ENCODE measurements around the gene NTN1. TPM values are rescaled to one million over a fixed set of nuclear protein-coding genes. Genes with fewer than 3 reads are reported as not detected.
"Not testable (repeated sequence)": the region's sequence is repeated elsewhere in the genome, so short reads cannot be mapped to it uniquely, and the experiment has no call there.

Gene NTN1
- total RNA-seq, 2 experiments from 2014 or later = 1.2 to 1.3 TPM

DNA sequence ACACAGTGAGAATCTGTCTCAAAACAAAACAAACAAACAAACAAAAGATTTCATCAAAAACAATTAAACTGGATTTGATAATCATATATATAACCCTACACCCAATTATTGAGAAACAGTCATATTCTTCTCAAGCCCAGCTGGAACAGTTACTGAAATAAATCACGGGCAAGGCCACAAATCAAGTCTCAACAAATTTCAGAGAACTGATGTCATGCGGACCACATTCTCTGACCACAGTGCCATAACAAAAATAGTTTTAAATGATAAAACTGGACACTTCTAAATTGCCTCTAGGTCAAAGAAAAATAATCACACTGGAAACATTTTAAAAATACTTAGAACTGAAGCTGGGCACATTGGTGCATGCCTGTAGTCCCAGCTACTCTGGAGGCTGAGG, 39.9 kb upstream of the NTN1 start:
- POLR2A ChIA-PET = no interaction called here
- peaks cover 22% of the 10 kb centered on the region for H3K4me1 Mint-ChIP-seq (ENCODE audit: low read depth)
- no peaks in the 10 kb centered on the region for H3K27me3 Mint-ChIP-seq
- intact Hi-C loops (cut with micrococcal nuclease) = no loop called here
- peaks cover 6% of the 10 kb centered on the region for H3K36me3 Mint-ChIP-seq (ENCODE audit: low read depth)
- DNase-seq (no peak), ATAC-seq (no peak)
- no peak overlapping the region for H3K27ac Mint-ChIP-seq
- no peak overlapping the region for H3K4me3 Mint-ChIP-seq
- CTCF ChIA-PET = interaction anchor here (0.9 to 1.4 kb wide), 4 partner anchors 10 to 17 kb away, joined by 3 to 5 read pairs (median 4); no protein-coding TSS in a partner anchor
- TF ChIP-seq, protein P1, sequence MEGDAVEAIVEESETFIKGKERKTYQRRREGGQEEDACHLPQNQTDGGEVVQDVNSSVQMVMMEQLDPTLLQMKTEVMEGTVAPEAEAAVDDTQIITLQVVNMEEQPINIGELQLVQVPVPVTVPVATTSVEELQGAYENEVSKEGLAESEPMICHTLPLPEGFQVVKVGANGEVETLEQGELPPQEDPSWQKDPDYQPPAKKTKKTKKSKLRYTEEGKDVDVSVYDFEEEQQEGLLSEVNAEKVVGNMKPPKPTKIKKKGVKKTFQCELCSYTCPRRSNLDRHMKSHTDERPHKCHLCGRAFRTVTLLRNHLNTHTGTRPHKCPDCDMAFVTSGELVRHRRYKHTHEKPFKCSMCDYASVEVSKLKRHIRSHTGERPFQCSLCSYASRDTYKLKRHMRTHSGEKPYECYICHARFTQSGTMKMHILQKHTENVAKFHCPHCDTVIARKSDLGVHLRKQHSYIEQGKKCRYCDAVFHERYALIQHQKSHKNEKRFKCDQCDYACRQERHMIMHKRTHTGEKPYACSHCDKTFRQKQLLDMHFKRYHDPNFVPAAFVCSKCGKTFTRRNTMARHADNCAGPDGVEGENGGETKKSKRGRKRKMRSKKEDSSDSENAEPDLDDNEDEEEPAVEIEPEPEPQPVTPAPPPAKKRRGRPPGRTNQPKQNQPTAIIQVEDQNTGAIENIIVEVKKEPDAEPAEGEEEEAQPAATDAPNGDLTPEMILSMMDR (IDR thresholded peaks at IDR 0.05) = no peak
- H3K9me3 Mint-ChIP-seq = peaks cover 6% of the 10 kb centered on the region

- not testable (repeated sequence) for H3K4me3 Mint-ChIP-seq
Measured at GRCh38 chr17:8984225-8984624, 37.1 kb upstream of the NTN1 start.

DNA sequence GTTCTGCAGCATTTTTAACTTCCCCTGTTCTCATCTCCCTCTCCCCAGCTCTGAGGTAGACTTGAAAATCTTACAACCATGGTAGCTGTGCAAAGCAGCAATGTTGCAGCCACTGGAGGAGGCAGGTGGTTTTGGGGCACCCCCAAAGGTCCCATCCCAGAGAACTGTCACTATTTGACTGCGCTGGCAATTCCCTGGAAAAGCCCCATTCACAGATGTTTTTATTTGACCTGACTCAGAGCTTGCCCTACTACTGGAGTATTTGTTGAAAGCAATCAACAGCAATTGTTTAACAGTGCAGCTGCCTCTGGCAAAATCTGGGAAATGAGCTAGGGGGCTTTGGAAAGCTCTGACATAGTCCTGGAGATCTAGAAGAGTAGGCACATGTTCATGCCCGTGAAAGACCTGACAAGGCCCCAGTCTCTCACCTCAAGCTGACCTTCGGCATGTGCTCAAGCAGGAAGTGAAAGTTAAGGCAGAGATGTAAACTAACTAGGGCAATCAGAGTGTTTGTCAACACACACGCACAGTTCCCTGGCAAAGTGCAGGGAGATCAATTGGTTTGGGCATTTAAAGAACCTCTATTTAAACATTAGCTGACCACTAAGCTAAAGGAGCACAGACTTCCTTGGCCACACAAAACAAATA, 36.1 kb upstream of the NTN1 start:
- Mint-ChIP-seq H3K36me3 (ENCODE audit: low read depth) (peaks cover 6% of the 10 kb centered on the region), H3K4me1 (ENCODE audit: low read depth) (peaks cover 16% of the 10 kb centered on the region), H3K27ac (peak overlapping the region; percentile 71), H3K9me3 (peaks cover 8% of the 10 kb centered on the region), H3K4me3 (no peak overlapping the region), H3K27me3 (no peaks in the 10 kb centered on the region)
- ChIA-PET CTCF (interaction anchor here (1.1 to 3.7 kb wide), 10 partner anchors 10 to 185 kb away, joined by 3 to 25 read pairs (median 4); no protein-coding TSS in a partner anchor), POLR2A (interaction anchor here (1.0 to 1.2 kb wide), 3 partner anchors 9 to 87 kb away, joined by 3 to 5 read pairs (median 3); no protein-coding TSS in a partner anchor)
- intact Hi-C loops (cut with micrococcal nuclease) = no loop called here
- TF ChIP-seq, protein P1 (IDR thresholded peaks at IDR 0.05) = no peak
- ATAC-seq (peak; percentile 56), DNase-seq (peak; percentile 45)

More at GRCh38 chr17:8984225-8984624, 37.1 kb upstream of the NTN1 start:
- POLR2A ChIA-PET; intact Hi-C loops (cut with micrococcal nuclease); ATAC-seq; H3K27me3 Mint-ChIP-seq; H3K9me3 Mint-ChIP-seq; DNase-seq; H3K27ac Mint-ChIP-seq; H3K36me3 Mint-ChIP-seq (ENCODE audit: low read depth): not testable (repeated sequence)
- CTCF ChIA-PET = interaction anchor here (1.2 to 3.7 kb wide), 2 partner anchors 10 to 14 kb away, joined by 6 to 25 read pairs; no protein-coding TSS in a partner anchor
- H3K4me1 Mint-ChIP-seq (ENCODE audit: low read depth) = peaks cover 21% of the 10 kb centered on the region

DNA sequence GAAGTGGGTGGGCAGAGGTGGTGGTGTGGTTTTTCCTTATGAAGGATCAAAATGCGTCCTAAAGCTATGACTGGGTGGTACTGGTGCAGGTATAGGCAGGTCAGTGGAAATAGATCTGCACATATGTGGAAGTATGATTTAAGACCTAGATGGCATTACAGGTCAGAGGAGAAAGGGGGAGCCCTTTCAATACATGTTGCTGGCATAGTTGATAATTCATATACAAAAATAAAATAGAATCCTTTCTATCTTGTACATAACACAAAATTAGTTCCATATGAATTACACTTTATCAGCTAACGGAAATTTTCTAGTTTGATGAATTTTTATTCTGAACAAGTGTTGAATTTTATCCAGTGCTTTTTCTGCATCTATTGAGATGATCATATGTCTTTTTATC, 35.0 kb upstream of the NTN1 start:
- CTCF ChIA-PET = interaction anchor here (1.2 to 3.7 kb wide), 7 partner anchors 9 to 90 kb away, joined by 3 to 25 read pairs (median 4); no protein-coding TSS in a partner anchor
- Mint-ChIP-seq H3K36me3 (ENCODE audit: low read depth) (peaks cover 6% of the 10 kb centered on the region), H3K4me3 (no peak overlapping the region), H3K27ac (no peak overlapping the region), H3K27me3 (no peaks in the 10 kb centered on the region), H3K9me3 (peaks cover 8% of the 10 kb centered on the region), H3K4me1 (ENCODE audit: low read depth) (peaks cover 17% of the 10 kb centered on the region)
- DNase-seq = no peak
- POLR2A ChIA-PET = interaction anchor here (1.2 kb wide), 1 partner anchor 10 kb away, joined by 5 read pairs; no protein-coding TSS in a partner anchor
- intact Hi-C loops (cut with micrococcal nuclease) = no loop called here
- no peak for ATAC-seq
- TF ChIP-seq, protein P1 (IDR thresholded peaks at IDR 0.05) = no peak

DNA sequence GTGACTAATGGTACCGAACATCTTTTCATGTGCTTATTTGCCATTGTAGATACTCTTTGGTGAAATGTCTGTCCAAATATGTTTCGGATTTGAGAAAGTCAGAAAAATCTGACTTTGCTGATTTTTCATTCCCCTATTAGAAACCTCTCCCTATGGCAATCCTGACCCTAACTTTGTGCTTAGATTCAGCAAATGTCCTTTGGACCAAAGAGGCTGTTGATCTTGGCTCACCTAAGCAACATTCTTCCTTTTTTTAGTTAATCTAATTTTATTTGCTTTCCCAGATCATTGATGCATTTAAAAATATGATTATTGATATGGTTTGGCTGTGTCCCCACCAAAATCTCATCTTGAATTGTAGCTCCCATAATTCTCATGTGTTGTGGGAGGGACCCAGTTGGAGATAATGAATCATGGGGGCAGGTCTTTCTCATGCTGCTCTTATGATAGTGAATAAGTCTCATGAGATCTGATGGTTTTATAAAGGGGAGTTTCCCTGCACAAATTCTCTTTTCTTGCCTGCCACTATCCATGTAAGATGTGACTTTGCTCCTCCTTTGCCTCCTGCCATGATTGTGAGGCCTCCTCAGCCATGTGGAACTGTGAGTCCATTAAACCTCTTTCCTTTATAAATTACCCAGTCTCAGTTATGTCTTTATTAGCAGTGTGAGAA, 32.9 kb upstream of the NTN1 start:
- intact Hi-C loops (cut with micrococcal nuclease); ATAC-seq; H3K9me3 Mint-ChIP-seq; H3K36me3 Mint-ChIP-seq (ENCODE audit: low read depth); H3K27me3 Mint-ChIP-seq; POLR2A ChIA-PET; DNase-seq; H3K4me3 Mint-ChIP-seq; H3K27ac Mint-ChIP-seq: not testable (repeated sequence)
- H3K4me1 Mint-ChIP-seq (ENCODE audit: low read depth) = peaks cover 22% of the 10 kb centered on the region
- CTCF ChIA-PET = interaction anchor here (1.3 kb wide), 1 partner anchor 10 kb away, joined by 5 read pairs; no protein-coding TSS in a partner anchor

Data from activated CD8-positive, alpha-beta T cell treated with anti-CD3 and anti-CD28 coated beads for 36 hours (primary cell).